ENCODE results near the gene TLCD4.

DNA sequence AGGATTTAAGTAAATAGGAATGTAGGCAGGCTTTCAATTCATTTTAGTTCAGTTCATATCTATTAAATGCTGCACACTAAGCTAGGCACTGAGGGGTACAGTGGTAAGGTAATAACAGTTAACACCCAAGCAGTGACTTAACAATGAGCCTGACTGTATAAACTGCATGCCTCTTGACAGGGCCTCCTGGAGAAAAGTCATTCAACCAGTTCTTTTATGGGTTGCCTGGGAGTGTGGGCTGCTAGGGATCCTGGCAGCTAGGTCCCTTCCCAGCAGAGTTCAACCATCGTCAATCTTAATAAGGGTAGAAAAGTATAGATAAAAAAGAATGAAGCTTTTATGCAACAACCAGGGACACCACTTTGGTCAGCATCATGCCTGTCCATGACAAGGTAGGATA, 36.3 kb upstream of the TLCD4 start:
- TF ChIP-seq EP300 (IDR thresholded peaks at IDR 0.05) (no peak), CTCF (IDR thresholded peaks at IDR 0.05) (no peak)
